Right lobe of liver (tissue), 6 donors: Measurements from ENCODE around the gene TNFSF15. TPM values are rescaled to one million over a fixed set of nuclear protein-coding genes. Genes with fewer than 3 reads are reported as not detected.

ENCODE experiments used
- ATAC-seq, 4 donors: fragments of 200-7000 bp; cut with Tn5 transposase; one replicate each; pipeline ENCODE4 v1.9.1; 2020; ENCODE audit warnings: mild to moderate bottlenecking in 4 of 4, moderate library complexity in 4 of 4
- DNase-seq, 3 donors: peaks; one replicate each; pipeline ENCODE4 v3.0.0-alpha.2; 2020
- H3K27ac ChIP-seq, 3 donors: fragments of 200-600 bp; one replicate each; pipeline ENCODE4 v1.8.0; 2022
- H3K27me3 ChIP-seq, 2 donors: fragments of 200-600 bp; one replicate each; pipeline ENCODE4 v1.8.0; 2022
- H3K36me3 ChIP-seq, 4 donors: fragments of 200-600 bp; sonication (generic) in 1 of 4; one replicate each; pipeline versions ENCODE4 v1.5.1 to v1.8.0; 2017 to 2022; ENCODE audit warnings: control low read depth in 1 of 4
- H3K4me1 ChIP-seq, 4 donors: fragments of 200-600 bp; sonication (generic) in 1 of 4; one replicate each; pipeline versions ENCODE4 v1.5.1 to v1.8.0; 2017 to 2022; ENCODE audit warnings: control low read depth in 1 of 4
- H3K4me3 ChIP-seq, 3 donors: fragments of 200-600 bp; one replicate each; pipeline ENCODE4 v1.8.0; 2022
- H3K9me3 ChIP-seq, 4 donors: fragments of 200-600 bp; sonication (generic) in 1 of 4; one replicate each; pipeline versions ENCODE4 v1.5.1 to v1.8.0; 2017 to 2022; ENCODE audit warnings: control low read depth in 1 of 4
- POLR2A ChIP-seq: fragments of 450-650 bp; IDR thresholded peaks from one replicate; pipeline ENCODE4 v1.6.1; 2017; ENCODE audit warnings: antibody characterized with exemption, mild to moderate bottlenecking
- WGBS: methylation state at CpG from one replicate; pipeline ENCODE4 v1.1.6; 2018; ENCODE audit warnings: low coverage, low lambda C conversion rate; ENCODE audit not compliant: insufficient coverage; ENCODE audit errors: missing lambda C conversion rate; 5-methylcytosine and 5-hydroxymethylcytosine counted together
- intact Hi-C, 2 donors: fragments of 100-400 bp; cut with DNase I; formaldehyde crosslinking; loops; one replicate each; pipeline versions ENCODE4 v1.11.2 to v1.14.1; 2022
- total RNA-seq, 6 experiments: library from RNA; depleted of rRNA in 2 of 6; stranded (reverse); fragments of >200 nt in 2 of 6; fragmentation: NEBNext Ultra II Directional in 3 of 6; extraction: Animal tissue kit (Norgen Biotek cat#: 25700) in 3 of 6; gene quantifications; one replicate each; pipeline versions ENCODE4 v1.1.0 to v1.2.4, GENCODE V29; 2016 to 2023
- TF ChIP-seq, protein P1 (sequence below), 4 donors: fragments of 200-600 bp in 3 of 4; fragments of 450-650 bp in 1 of 4; IDR thresholded peaks; one replicate each; pipeline versions ENCODE4 v1.5.1 to v1.8.0; 2016 to 2022; ENCODE audit warnings: antibody characterized with exemption in 4 of 4, mild to moderate bottlenecking in 2 of 4
- donor health status: DM: no; HTN: yes; CAD: no.
- donor health status: DM: no; HTN: no; CAD: no.
- donor health status: DM: no; HTN: no; CAD: no.
- donor health status: DM: no; HTN: yes; CAD: no.
- donor health status: DM: no; HTN: yes; CAD: no.

Gene TNFSF15
- total RNA-seq, 6 experiments from 2014 or later: 0.04 to 0.35 (median 0.06) TPM; not detected in 1

DNA sequence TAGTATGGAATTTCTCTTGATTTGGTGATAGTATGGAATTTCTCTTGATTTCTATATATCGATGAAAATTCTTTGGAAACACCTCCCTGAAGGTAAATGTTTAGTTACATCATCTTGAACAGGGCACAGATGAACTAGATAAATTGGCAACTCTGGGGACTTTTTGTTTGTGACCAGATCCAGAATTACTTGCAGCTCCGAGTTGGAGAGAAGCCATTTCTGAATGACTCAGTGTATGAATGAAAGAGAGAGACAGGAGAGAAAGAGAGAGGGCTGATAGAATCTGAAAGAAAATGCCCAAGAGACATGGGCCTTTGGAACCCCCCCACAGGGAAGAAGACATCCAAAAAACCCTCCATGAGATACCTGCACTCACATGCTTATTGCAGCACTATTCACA, 14.1 kb downstream of the TNFSF15 start:
- Histone ChIP-seq H3K9me3 (no peaks in the 10 kb centered on the region), H3K36me3 (no peaks in the 10 kb centered on the region), H3K4me1 (no peaks in the 10 kb centered on the region), H3K27me3 (no peaks in the 10 kb centered on the region), H3K4me3 (no peak overlapping the region), H3K27ac (no peak overlapping the region)
- DNase-seq (no peak), ATAC-seq (no peak)
- TF ChIP-seq, protein P1, sequence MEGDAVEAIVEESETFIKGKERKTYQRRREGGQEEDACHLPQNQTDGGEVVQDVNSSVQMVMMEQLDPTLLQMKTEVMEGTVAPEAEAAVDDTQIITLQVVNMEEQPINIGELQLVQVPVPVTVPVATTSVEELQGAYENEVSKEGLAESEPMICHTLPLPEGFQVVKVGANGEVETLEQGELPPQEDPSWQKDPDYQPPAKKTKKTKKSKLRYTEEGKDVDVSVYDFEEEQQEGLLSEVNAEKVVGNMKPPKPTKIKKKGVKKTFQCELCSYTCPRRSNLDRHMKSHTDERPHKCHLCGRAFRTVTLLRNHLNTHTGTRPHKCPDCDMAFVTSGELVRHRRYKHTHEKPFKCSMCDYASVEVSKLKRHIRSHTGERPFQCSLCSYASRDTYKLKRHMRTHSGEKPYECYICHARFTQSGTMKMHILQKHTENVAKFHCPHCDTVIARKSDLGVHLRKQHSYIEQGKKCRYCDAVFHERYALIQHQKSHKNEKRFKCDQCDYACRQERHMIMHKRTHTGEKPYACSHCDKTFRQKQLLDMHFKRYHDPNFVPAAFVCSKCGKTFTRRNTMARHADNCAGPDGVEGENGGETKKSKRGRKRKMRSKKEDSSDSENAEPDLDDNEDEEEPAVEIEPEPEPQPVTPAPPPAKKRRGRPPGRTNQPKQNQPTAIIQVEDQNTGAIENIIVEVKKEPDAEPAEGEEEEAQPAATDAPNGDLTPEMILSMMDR (IDR thresholded peaks at IDR 0.05): no peak
- intact Hi-C loops: no loop called here
- 64% methylated on average over 2 of the region's 2 CpGs for WGBS

DNA sequence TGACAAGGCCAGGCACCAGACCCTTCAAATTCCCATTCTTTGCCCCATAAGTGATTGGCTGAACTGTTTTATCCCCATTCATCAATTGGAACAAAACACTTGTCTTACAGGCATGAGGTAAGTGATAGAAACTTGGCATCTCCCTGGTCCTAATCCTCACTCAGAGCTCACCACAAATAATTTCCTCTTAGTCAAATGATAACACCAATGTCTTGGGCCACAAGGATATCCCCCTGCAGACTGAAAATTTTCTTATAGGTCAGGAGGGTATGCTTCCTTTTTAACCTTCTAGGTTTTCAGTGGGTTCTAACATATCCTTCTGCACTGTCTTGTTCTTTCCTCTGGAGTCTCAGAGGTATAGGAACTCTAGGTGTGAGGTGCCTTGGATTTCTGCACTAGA, 14.5 kb downstream of the TNFSF15 start:
- intact Hi-C loops: no loop called here
- no peak for ATAC-seq

DNA sequence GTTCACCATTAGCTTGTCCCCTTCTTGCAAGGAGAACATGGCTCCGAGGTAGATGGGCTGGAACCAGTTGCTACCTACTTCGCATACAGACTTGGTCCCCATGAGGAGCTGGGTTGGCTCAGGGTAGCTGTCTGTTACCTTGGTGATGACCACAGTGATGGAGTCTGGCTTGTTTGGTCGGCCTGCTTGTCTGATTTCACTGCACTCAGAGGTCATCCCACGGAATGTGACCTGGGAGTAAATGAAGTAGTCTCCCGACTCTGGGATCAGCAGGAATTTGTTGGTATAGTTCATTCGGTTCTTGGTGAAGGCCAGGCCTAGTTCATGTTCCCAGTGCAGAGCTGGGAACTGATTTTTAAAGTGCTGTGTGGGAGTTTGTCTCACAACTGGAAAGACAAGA, 15.3 kb downstream of the TNFSF15 start:
- Histone ChIP-seq H3K9me3 (no peaks in the 10 kb centered on the region), H3K27ac (no peak overlapping the region), H3K4me3 (no peak overlapping the region), H3K36me3 (no peaks in the 10 kb centered on the region), H3K4me1 (no peaks in the 10 kb centered on the region), H3K27me3 (no peaks in the 10 kb centered on the region)
- intact Hi-C loops: no loop called here
- DNase-seq (no peak), ATAC-seq (no peak)
- WGBS: 60% methylated on average over 3 of the region's 6 CpGs
- TF ChIP-seq POLR2A: no peak
- TF ChIP-seq, protein P1 (IDR thresholded peaks at IDR 0.05): no peak

More for the DNA sequence above, 14.5 kb downstream of the TNFSF15 start:
- Histone ChIP-seq H3K36me3 (no peaks in the 10 kb centered on the region), H3K27ac (no peak overlapping the region), H3K27me3 (no peaks in the 10 kb centered on the region), H3K9me3 (no peaks in the 10 kb centered on the region), H3K4me1 (no peaks in the 10 kb centered on the region), H3K4me3 (no peak overlapping the region)
- no peak for TF ChIP-seq POLR2A
- TF ChIP-seq, protein P1 (IDR thresholded peaks at IDR 0.05): no peak
- DNase-seq: no peak

DNA sequence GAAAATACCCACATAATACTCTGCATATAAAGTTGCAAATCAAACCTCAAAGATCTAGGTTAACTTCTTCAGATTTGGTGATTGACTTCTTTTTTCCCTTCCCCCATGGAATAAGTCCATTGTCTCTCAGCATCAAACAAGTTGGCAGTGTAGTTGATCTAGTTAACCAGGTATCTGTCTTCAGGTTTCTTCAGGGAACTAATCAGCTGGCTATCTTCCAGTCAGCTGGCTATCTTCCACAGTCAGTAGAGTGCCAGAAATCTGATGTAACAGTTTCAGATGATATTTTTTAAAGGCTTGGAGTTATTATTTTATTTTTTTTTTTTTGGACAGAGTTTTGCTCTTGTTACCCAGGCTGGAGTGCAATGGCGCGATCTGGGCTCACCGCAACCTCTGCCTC, 16.8 kb downstream of the TNFSF15 start:
- TF ChIP-seq, protein P1 (IDR thresholded peaks at IDR 0.05): no peak
- TF ChIP-seq POLR2A: no peak
- no peaks in the 10 kb centered on the region for H3K4me1 ChIP-seq
- DNase-seq (no peak), ATAC-seq (no peak)
- 92% methylated on average over 3 of the region's 3 CpGs for WGBS
- H3K36me3 ChIP-seq: no peaks in the 10 kb centered on the region
- H3K4me3 ChIP-seq: no peak overlapping the region
- no peak overlapping the region for H3K27ac ChIP-seq
- H3K9me3 ChIP-seq: no peaks in the 10 kb centered on the region
- no peaks in the 10 kb centered on the region for H3K27me3 ChIP-seq
- intact Hi-C loops: no loop called here
